Naive thymus-derived CD4-positive, alpha-beta T cell (primary cell): Measurements from ENCODE around the gene SNX22. TPM values are rescaled to one million over a fixed set of nuclear protein-coding genes. Genes with fewer than 3 reads are reported as not detected.
A peak's percentile ranks its signal among the peaks of the same experiment; 100 is the strongest.
"Not testable (repeated sequence)": the region's sequence is repeated elsewhere in the genome, so short reads cannot be mapped to it uniquely, and the experiment has no call there.

ENCODE experiments used
- ATAC-seq: fragments of 150-1000 bp; cut with Tn5 transposase; 2 replicates; pipeline ENCODE4 v1.10.0; 2021; ENCODE audit warnings: mild to moderate bottlenecking, moderate library complexity
- CTCF ChIA-PET: fragments of 350-600 bp; sonication (Branson Sonifier 250); formaldehyde crosslinking; loops from one replicate; lab custom pipeline; 2021; ENCODE audit warnings: antibody characterized with exemption; lab: Charles Lee
- POLR2A ChIA-PET: fragments of 350-600 bp; sonication (Branson Sonifier 250); formaldehyde crosslinking; loops from one replicate; lab custom pipeline; 2021; ENCODE audit warnings: antibody characterized with exemption, inconsistent platforms; lab: Charles Lee
- DNase-seq, 9 donors: peaks; one replicate each; pipeline versions ENCODE4 v3.0.0 to v3.0.0-alpha.2; 2020 to 2022; ENCODE audit warnings: mixed read lengths in 1 of 9
- H3K27ac ChIP-seq: one replicate; pipeline ENCODE4 v1.7.0; 2013; ENCODE audit warnings: mild to moderate bottlenecking, low read depth, low read length, moderate library complexity
- H3K27me3 ChIP-seq, 2 donors: one replicate each; pipeline ENCODE4 v1.7.0; 2013; ENCODE audit warnings: low read length in 2 of 2, mild to moderate bottlenecking in 2 of 2, moderate library complexity in 2 of 2; ENCODE audit not compliant: control insufficient read depth in 2 of 2, insufficient read depth in 2 of 2
- H3K36me3 ChIP-seq, 3 experiments: 1 replicate in 2 of 3; 2 replicates in 1 of 3; pipeline ENCODE4 v1.7.0; 2013; ENCODE audit warnings: low read length in 3 of 3, mild to moderate bottlenecking in 3 of 3, moderate library complexity in 1 of 3; ENCODE audit not compliant: insufficient read depth in 3 of 3, control insufficient read depth in 2 of 3
- H3K4me1 ChIP-seq, 2 donors: one replicate each; pipeline ENCODE4 v1.7.0; 2013; ENCODE audit warnings: low read length in 2 of 2, mild to moderate bottlenecking in 2 of 2, moderate library complexity in 1 of 2; ENCODE audit not compliant: control insufficient read depth in 2 of 2, insufficient read depth in 2 of 2
- H3K4me3 ChIP-seq: 2 replicates; pipeline ENCODE4 v1.7.0; 2013; ENCODE audit warnings: mild to moderate bottlenecking, low read length
- H3K9me3 ChIP-seq, 3 experiments: 1 replicate in 2 of 3; 2 replicates in 1 of 3; pipeline ENCODE4 v1.7.0; 2013; ENCODE audit warnings: low read length in 3 of 3; ENCODE audit not compliant: control insufficient read depth in 2 of 3
- H3K27ac Mint-ChIP-seq, 9 donors: one replicate each; pipeline ENCODE4 v1.8.0; 2020 to 2022; ENCODE audit warnings: mixed read lengths in 9 of 9, mild to moderate bottlenecking in 8 of 9, moderate library complexity in 5 of 9, inconsistent platforms in 2 of 9
- H3K27me3 Mint-ChIP-seq, 5 donors: one replicate each; pipeline ENCODE4 v1.8.0; 2021 to 2022; ENCODE audit warnings: mixed read lengths in 5 of 5, mild to moderate bottlenecking in 1 of 5
- H3K36me3 Mint-ChIP-seq, 5 donors: one replicate each; pipeline ENCODE4 v1.8.0; 2020 to 2022; ENCODE audit warnings: mixed read lengths in 5 of 5, mild to moderate bottlenecking in 3 of 5, inconsistent platforms in 1 of 5
- H3K4me1 Mint-ChIP-seq, 7 donors: one replicate each; pipeline ENCODE4 v1.8.0; 2020 to 2022; ENCODE audit warnings: mixed read lengths in 7 of 7, mild to moderate bottlenecking in 3 of 7, inconsistent platforms in 1 of 7
- H3K4me3 Mint-ChIP-seq, 10 donors: one replicate each; pipeline ENCODE4 v1.8.0; 2020 to 2022; ENCODE audit warnings: mild to moderate bottlenecking in 10 of 10, mixed read lengths in 10 of 10, moderate library complexity in 6 of 10, inconsistent platforms in 2 of 10
- H3K9me3 Mint-ChIP-seq, 11 donors: one replicate each; pipeline ENCODE4 v1.8.0; 2020 to 2022; ENCODE audit warnings: mixed read lengths in 11 of 11, mild to moderate bottlenecking in 4 of 11, inconsistent platforms in 1 of 11, moderate library complexity in 1 of 11
- intact Hi-C, 2 donors: fragments of 100-400 bp; cut with micrococcal nuclease; formaldehyde crosslinking; loops; one replicate each; pipeline ENCODE4 v1.15.1; 2023
- polyA plus RNA-seq, 2 donors: library from polyadenylated mRNA; unstranded; fragments of 300-500 nt; fragmentation: Illumina TruSeq; gene quantifications; one replicate each; pipeline ENCODE4 v1.2.3, GENCODE V29; 2021
- total RNA-seq, 6 experiments: library from RNA in 5 of 6; stranded (reverse) in 5 of 6; gene quantifications; 1 replicate in 5 of 6; 2 replicates in 1 of 6; pipeline ENCODE4 v1.2.3 and lab custom pipeline; 2021 to 2026

The SNX22 gene
- total and polyA plus RNA-seq, 7 experiments from 2014 or later = 0.19 to 1.6 (median 0.93) TPM

DNA sequence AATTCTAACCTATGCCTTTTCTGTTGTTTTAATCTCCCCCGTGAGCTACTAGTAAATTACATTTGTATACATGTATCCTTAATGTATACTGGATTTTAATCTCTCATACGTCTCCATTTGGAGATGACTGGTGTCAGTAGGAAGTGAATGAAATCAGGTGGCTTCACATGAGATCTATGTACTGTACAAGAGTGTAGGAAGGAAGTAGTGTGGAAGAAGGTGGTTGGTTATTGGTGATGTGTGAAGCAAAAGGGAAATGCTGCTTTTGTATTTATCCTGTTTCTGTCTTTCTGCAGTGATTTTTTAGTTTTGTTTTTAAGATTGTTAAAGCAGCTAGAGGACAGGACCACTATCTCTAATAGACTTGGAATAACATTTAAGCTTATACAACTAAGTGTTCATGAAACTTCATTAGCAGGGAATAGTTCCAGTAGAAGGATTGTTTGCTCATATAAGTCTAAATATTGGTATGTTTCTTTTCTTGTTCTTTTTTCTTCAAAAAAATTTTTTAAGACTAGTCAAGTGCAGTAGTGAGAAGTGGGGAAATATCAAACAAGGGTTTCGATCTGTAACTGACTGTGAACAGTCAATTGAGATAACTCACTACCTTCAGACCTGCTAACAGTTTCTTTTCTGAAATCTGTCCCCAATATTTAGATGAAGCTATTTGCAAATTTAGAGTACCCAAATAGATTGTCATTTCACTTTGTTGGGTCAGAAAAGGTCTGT, 40.4 kb upstream of the SNX22 start:
- H3K36me3 Mint-ChIP-seq = peaks cover 11 to 30% (median 20%) of the 10 kb centered on the region in 5 donors
- CTCF ChIA-PET = no interaction called here
- intact Hi-C loops = loop anchor here in 1 of 2 donors (1.0 to 5.0 kb wide), 2 partner anchors 10 to 41 kb away; partner anchors contain the start of gene SNX22
- H3K4me1 ChIP-seq = peaks cover 12 to 14% of the 10 kb centered on the region in 2 donors
- H3K36me3 ChIP-seq = peaks cover 8 to 41% (median 11%) of the 10 kb centered on the region in 3 experiments
- H3K27ac Mint-ChIP-seq = peak overlapping the region; percentile 3 to 76 (median 32)
- no peak overlapping the region for H3K4me3 ChIP-seq
- H3K27ac ChIP-seq = no peak overlapping the region
- POLR2A ChIA-PET = interaction anchor here (1.0 to 2.3 kb wide), 2 partner anchors 9 to 15 kb away, joined by 3 to 8 read pairs; partner anchors contain the start of gene SNX1
- H3K27me3 ChIP-seq = no peaks in the 10 kb centered on the region
- H3K9me3 ChIP-seq = no peaks in the 10 kb centered on the region
- DNase-seq = peak in 1 of 9 donors; percentile 20
- peaks cover 30 to 57% (median 49%) of the 10 kb centered on the region in 7 donors for H3K4me1 Mint-ChIP-seq
- peak overlapping the region in 6 of 10 donors; percentile 0 to 52 (median 16) for H3K4me3 Mint-ChIP-seq
- peak; percentile 71 for ATAC-seq
- no peaks in the 10 kb centered on the region for H3K27me3 Mint-ChIP-seq
- H3K9me3 Mint-ChIP-seq = no peaks in the 10 kb centered on the region

DNA sequence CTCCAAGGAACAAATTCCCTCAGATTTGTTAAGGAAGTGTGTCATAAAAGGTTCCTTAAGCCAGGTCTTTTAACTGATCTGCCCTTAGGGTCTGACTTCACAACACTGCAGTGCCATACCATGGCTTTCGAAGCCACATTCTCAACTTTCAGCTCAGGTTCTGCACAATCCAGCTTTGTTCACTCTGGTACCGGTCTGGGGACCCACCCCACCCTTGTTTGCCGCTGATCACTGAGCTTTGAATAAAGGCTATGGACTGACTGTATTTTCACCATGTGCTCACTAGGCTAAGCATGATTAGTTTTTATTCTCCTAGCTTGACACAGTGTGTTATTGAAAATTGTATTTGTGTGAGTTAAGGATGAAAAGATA, 39.9 kb upstream of the SNX22 start:
- Mint-ChIP-seq H3K27me3 (no peaks in the 10 kb centered on the region), H3K27ac (peak overlapping the region in 1 of 9 donors; percentile 22), H3K9me3 (no peaks in the 10 kb centered on the region), H3K4me3 (no peak overlapping the region), H3K36me3 (peaks cover 11 to 32% (median 22%) of the 10 kb centered on the region in 5 donors), H3K4me1 (peaks cover 25 to 52% (median 43%) of the 10 kb centered on the region in 7 donors)
- H3K27me3 ChIP-seq = no peaks in the 10 kb centered on the region
- H3K36me3 ChIP-seq = peaks cover 11 to 46% (median 14%) of the 10 kb centered on the region in 3 experiments
- ChIA-PET POLR2A (interaction anchor here (1.0 to 2.3 kb wide), 2 partner anchors 10 to 16 kb away, joined by 3 to 8 read pairs; partner anchors contain the start of gene SNX1), CTCF (no interaction called here)
- DNase-seq = no peak
- no peak overlapping the region for H3K4me3 ChIP-seq
- intact Hi-C loops = loop anchor here in 1 of 2 donors (1.0 to 5.0 kb wide), 2 partner anchors 10 to 41 kb away; partner anchors contain the start of gene SNX22
- H3K27ac ChIP-seq = no peak overlapping the region
- ATAC-seq = no peak
- no peaks in the 10 kb centered on the region for H3K9me3 ChIP-seq
- peaks cover 12 to 14% of the 10 kb centered on the region in 2 donors for H3K4me1 ChIP-seq

DNA sequence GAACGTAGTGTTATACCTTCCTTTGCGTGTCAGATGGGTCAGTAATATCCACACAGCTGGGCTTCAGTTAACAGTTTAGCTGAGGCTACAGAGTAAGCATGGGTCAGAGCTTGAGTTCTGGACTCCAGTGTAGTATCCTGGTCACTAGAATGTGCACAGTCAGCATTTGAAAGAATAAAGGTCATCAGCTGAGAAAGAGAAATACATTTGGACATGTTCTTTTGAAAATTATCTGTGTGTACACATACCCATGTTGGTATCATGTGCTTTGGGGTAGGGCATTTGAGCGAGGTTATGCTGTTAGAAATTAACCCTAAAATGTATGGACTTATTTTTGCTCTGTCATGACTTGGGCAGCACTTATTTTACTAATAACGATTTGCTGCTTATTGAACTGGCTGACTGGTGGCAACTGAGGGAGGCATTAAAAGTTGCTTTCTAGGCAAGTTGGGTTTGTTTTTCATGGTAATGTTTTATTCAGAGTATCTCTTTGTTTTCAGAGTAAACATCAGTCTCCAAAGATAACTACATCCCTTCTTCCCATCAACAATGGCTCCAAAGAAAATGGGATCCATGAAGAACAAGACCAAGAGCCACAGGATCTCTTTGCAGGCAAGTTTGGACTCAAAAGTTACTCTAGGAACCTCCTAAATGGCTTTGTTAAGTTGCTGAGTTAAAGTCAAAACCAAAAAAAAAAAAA, 39.3 kb upstream of the SNX22 start:
- Mint-ChIP-seq H3K27me3 (no peaks in the 10 kb centered on the region), H3K9me3 (no peaks in the 10 kb centered on the region), H3K36me3 (peaks cover 11 to 36% (median 24%) of the 10 kb centered on the region in 5 donors), H3K27ac (peak overlapping the region in 1 of 9 donors; percentile 18), H3K4me1 (peaks cover 24 to 46% (median 41%) of the 10 kb centered on the region in 7 donors), H3K4me3 (no peak overlapping the region)
- Histone ChIP-seq H3K27ac (no peak overlapping the region), H3K4me1 (peaks cover 9 to 12% of the 10 kb centered on the region in 2 donors), H3K27me3 (no peaks in the 10 kb centered on the region), H3K9me3 (no peaks in the 10 kb centered on the region), H3K4me3 (no peak overlapping the region), H3K36me3 (peaks cover 11 to 52% (median 18%) of the 10 kb centered on the region in 3 experiments)
- DNase-seq (no peak), ATAC-seq (no peak)
- CTCF ChIA-PET = no interaction called here
- intact Hi-C loops = loop anchor here in 1 of 2 donors (5.0 kb wide), 1 partner anchor 40 kb away; the partner anchor contains the start of gene SNX22
- POLR2A ChIA-PET = interaction anchor here (1.2 to 2.3 kb wide), 2 partner anchors 14 to 16 kb away, joined by 3 to 8 read pairs; partner anchors contain the start of gene SNX1

DNA sequence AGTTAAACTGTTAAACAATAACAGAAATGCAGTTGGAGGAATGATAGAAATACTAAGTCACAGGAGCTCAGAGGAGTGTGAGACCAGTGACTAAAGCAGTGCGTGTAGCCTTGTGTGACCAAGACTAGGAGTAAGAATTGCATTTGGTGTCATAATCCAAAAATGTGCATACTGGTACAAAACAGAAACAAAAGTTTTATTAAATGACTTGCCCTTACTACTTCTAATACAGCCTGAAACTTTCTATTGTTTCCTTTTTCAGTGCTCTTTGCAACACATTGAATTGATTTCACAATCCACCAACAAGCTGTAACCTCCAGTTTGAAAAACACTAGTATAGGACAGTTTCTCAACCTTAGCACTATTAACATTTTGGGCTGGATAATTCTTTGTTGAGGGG, 38.6 kb upstream of the SNX22 start:
- CTCF ChIA-PET = interaction anchor here (0.7 kb wide), 1 partner anchor 10 kb away, joined by 3 read pairs; no protein-coding TSS in a partner anchor
- H3K4me1 Mint-ChIP-seq = peaks cover 24 to 41% (median 39%) of the 10 kb centered on the region in 7 donors

DNA sequence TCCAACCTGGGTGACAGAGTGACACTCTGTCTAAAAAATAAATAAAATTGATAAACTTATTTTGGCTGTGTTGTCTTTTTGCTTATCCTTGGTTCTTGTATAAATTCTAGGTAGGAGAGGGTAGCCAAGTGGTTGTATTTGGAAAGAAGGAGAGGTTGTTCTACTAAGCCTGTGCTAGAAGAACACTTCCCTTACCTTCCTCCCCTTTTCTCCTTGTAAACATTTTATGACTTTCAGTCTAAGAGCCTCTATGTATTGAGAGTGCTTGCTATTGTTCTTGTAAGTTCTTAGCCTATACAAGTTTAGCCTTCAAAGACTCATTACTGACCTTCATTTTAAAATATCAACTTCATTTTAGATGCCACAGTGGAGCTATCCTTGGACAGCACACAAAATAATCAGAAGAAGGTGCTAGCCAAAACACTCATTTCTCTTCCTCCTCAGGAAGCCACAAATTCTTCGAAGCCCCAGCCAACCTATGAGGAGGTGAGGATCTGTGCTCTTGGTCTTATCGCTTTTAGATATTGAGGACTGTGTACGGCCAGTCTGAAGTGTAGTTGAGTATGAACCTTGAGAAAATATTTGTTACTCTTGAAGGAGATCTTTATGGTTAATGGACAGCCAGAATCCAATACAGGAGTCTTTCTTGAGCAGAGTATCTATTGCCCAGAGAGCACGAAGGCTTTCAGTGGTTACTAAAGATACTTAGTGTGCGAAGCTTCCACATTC, 33.6 kb upstream of the SNX22 start:
- Mint-ChIP-seq H3K27me3 (no peaks in the 10 kb centered on the region), H3K4me1 (peaks cover 0 to 7% (median 2%) of the 10 kb centered on the region in 7 donors), H3K27ac (peak overlapping the region in 2 of 9 donors; percentile 12 to 34), H3K36me3 (peaks cover 20 to 48% (median 33%) of the 10 kb centered on the region in 5 donors), H3K9me3 (no peaks in the 10 kb centered on the region), H3K4me3 (no peak overlapping the region)
- CTCF ChIA-PET = interaction anchor here (1.3 kb wide), 1 partner anchor 28 kb away, joined by 4 read pairs; no protein-coding TSS in a partner anchor
- Histone ChIP-seq H3K9me3 (no peaks in the 10 kb centered on the region), H3K4me3 (no peak overlapping the region), H3K36me3 (peaks cover 22 to 97% (median 35%) of the 10 kb centered on the region in 3 experiments), H3K27ac (no peak overlapping the region), H3K27me3 (no peaks in the 10 kb centered on the region), H3K4me1 (no peaks in the 10 kb centered on the region)
- POLR2A ChIA-PET = no interaction called here
- ATAC-seq = no peak
- no peak for DNase-seq
- intact Hi-C loops = no loop called here

More for the DNA sequence above, 38.6 kb upstream of the SNX22 start:
- H3K4me3 ChIP-seq = no peak overlapping the region
- no peak overlapping the region for H3K27ac ChIP-seq
- H3K36me3 Mint-ChIP-seq = peaks cover 11 to 39% (median 24%) of the 10 kb centered on the region in 5 donors
- no peak overlapping the region for H3K4me3 Mint-ChIP-seq
- H3K27me3 ChIP-seq = no peaks in the 10 kb centered on the region
- intact Hi-C loops = loop anchor here in 1 of 2 donors (5.0 kb wide), 1 partner anchor 39 kb away; the partner anchor contains the start of gene SNX22
- H3K9me3 ChIP-seq = no peaks in the 10 kb centered on the region
- peaks cover 6 to 12% of the 10 kb centered on the region in 2 donors for H3K4me1 ChIP-seq
- H3K36me3 ChIP-seq = peaks cover 16 to 59% (median 19%) of the 10 kb centered on the region in 3 experiments
- no peaks in the 10 kb centered on the region for H3K27me3 Mint-ChIP-seq
- peak overlapping the region in 1 of 9 donors; percentile 18 for H3K27ac Mint-ChIP-seq
- ATAC-seq (peak; percentile 42), DNase-seq (no peak)
- POLR2A ChIA-PET = interaction anchor here (1.2 to 2.3 kb wide), 2 partner anchors 15 to 17 kb away, joined by 3 to 8 read pairs; partner anchors contain the start of gene SNX1
- no peaks in the 10 kb centered on the region for H3K9me3 Mint-ChIP-seq

DNA sequence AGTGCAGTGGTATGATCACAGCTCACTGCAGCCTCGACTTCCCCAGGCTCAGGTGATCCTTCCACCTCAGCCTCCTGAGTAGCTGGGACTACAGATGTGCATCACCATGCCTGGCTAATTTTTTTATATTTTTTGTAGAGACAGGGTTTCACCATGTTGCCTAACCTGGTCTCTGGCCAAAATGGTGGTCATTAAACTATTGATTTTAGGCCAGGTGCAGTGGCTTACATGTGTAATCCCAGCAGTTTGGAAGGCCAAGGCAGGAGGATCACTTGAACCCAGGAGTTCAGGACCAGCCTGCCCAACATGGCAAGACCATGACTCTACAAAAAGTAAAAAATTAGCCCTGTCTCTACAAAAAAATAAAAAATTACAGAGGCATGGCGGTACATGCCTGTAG, 31.2 kb upstream of the SNX22 start:
- intact Hi-C loops, H3K27ac Mint-ChIP-seq, POLR2A ChIA-PET, H3K4me1 ChIP-seq, H3K9me3 ChIP-seq, DNase-seq, H3K27me3 ChIP-seq, H3K27ac ChIP-seq, H3K4me3 Mint-ChIP-seq, H3K27me3 Mint-ChIP-seq, H3K4me3 ChIP-seq, CTCF ChIA-PET, H3K9me3 Mint-ChIP-seq, ATAC-seq, H3K4me1 Mint-ChIP-seq: not testable (repeated sequence)
- peaks cover 18 to 91% (median 35%) of the 10 kb centered on the region in 3 experiments for H3K36me3 ChIP-seq
- peaks cover 10 to 43% (median 31%) of the 10 kb centered on the region in 5 donors for H3K36me3 Mint-ChIP-seq
